SK-N-SH (cell line): ENCODE data around the gene RFX1.

Source experiments
- CTCF ChIP-seq: fragments of 200-600 bp; sonication (generic); IDR thresholded peaks from 2 replicates; pipeline ENCODE4 v1.6.1; 2017; ENCODE audit warnings: antibody characterized with exemption, mild to moderate bottlenecking, moderate library complexity
- FOXM1 ChIP-seq: IDR thresholded peaks from 2 replicates; pipeline ENCODE4 v1.4.0; 2012; ENCODE audit warnings: low read depth, mild to moderate bottlenecking
- RFX5 ChIP-seq: IDR thresholded peaks from 2 replicates; pipeline ENCODE4 v1.6.1; 2012; ENCODE audit warnings: mild to moderate bottlenecking, improper control_type of control experiment, low read length
- ZBTB33 ChIP-seq: IDR thresholded peaks from 2 replicates; pipeline ENCODE4 v1.4.0; 2012; ENCODE audit warnings: low read depth, borderline replicate concordance

GRCh38 chr19:13937479-13938300 lies 68.4 kb downstream of the RFX1 start:
- TF ChIP-seq CTCF (no peak), ZBTB33 (no peak), RFX5 (no peak), FOXM1 (no peak)
